ENCODE data around the gene DDOST. TPM values are rescaled to one million over a fixed set of nuclear protein-coding genes. Genes with fewer than 3 reads are reported as not detected.

Gene DDOST
- total and polyA plus RNA-seq, 9 donors: 95.5 to 228 (median 172) TPM

GRCh38 chr1:20696397-20697333 lies 35.5 kb upstream of the DDOST start:
- peak; percentile 89 to 93 (median 91) for DNase-seq
- Histone ChIP-seq H3K27ac (peak overlapping the region; percentile 57 to 84), H3K9me3 (no peaks in the 10 kb centered on the region), H3K36me3 (no peaks in the 10 kb centered on the region), H3K4me1 (ENCODE audit: insufficient read depth) (no peaks in the 10 kb centered on the region), H3K27me3 (no peaks in the 10 kb centered on the region), H3K4me3 (peak overlapping the region; percentile 51)
- TF ChIP-seq CTCF (IDR thresholded peaks at IDR 0.05) (peak; percentile 54 to 92 (median 89)), POLR2A (IDR thresholded peaks at IDR 0.05) (peak; percentile 15), EP300 (IDR thresholded peaks at IDR 0.05) (no peak)
- WGBS, 3 donors: 1% methylated on average over 29 to 46 of the region's 46 CpGs
- intact Hi-C loops (cut with DNase I): loop anchor here (2.0 to 5.0 kb wide), 2 partner anchors 498 to 501 kb away; no protein-coding TSS in a partner anchor

GRCh38 chr1:20695515-20695914 lies 34.3 kb upstream of the DDOST start:
- no peak for DNase-seq
- no peak overlapping the region for H3K4me3 ChIP-seq
- no peak for TF ChIP-seq POLR2A (IDR thresholded peaks at IDR 0.05)
- TF ChIP-seq EP300 (IDR thresholded peaks at IDR 0.05): no peak
- TF ChIP-seq CTCF (IDR thresholded peaks at IDR 0.05): no peak
- no peak overlapping the region for H3K27ac ChIP-seq
- H3K9me3 ChIP-seq: no peaks in the 10 kb centered on the region
- H3K4me1 ChIP-seq (ENCODE audit: insufficient read depth): no peaks in the 10 kb centered on the region
- H3K36me3 ChIP-seq: no peaks in the 10 kb centered on the region
- WGBS, 3 donors: 78 to 79% (median 79%) methylated on average over 10 of the region's 10 CpGs
- no peaks in the 10 kb centered on the region for H3K27me3 ChIP-seq
- intact Hi-C loops (cut with DNase I): loop anchor here in 1 of 4 donors (5.0 kb wide), 1 partner anchor 502 kb away; no protein-coding TSS in a partner anchor

- no peak overlapping the region for H3K27ac ChIP-seq
- H3K4me1 ChIP-seq (ENCODE audit: insufficient read depth): no peaks in the 10 kb centered on the region
- 84 to 92% (median 85%) methylated on average over 2 of the region's 2 CpGs for WGBS, 3 donors
- H3K9me3 ChIP-seq: no peaks in the 10 kb centered on the region
- DNase-seq: no peak
- TF ChIP-seq EP300 (IDR thresholded peaks at IDR 0.05) (no peak), POLR2A (IDR thresholded peaks at IDR 0.05) (no peak), CTCF (IDR thresholded peaks at IDR 0.05) (no peak)
- H3K4me3 ChIP-seq: no peak overlapping the region
- no peaks in the 10 kb centered on the region for H3K27me3 ChIP-seq
- intact Hi-C loops (cut with DNase I): no loop called here
- no peaks in the 10 kb centered on the region for H3K36me3 ChIP-seq
Measured at GRCh38 chr1:20693623-20694022, 32.5 kb upstream of the DDOST start.

GRCh38 chr1:20691872-20692271 lies 30.7 kb upstream of the DDOST start:
- Histone ChIP-seq H3K27ac (no peak overlapping the region), H3K9me3 (no peaks in the 10 kb centered on the region), H3K27me3 (no peaks in the 10 kb centered on the region), H3K4me1 (ENCODE audit: insufficient read depth) (no peaks in the 10 kb centered on the region), H3K4me3 (no peak overlapping the region), H3K36me3 (no peaks in the 10 kb centered on the region)
- DNase-seq: no peak
- no peak for TF ChIP-seq EP300 (IDR thresholded peaks at IDR 0.05)
- no peak for TF ChIP-seq CTCF (IDR thresholded peaks at IDR 0.05)
- no peak for TF ChIP-seq POLR2A (IDR thresholded peaks at IDR 0.05)
- 81 to 92% (median 92%) methylated on average over 1 of the region's 1 CpG for WGBS, 3 donors
- intact Hi-C loops (cut with DNase I): no loop called here
